ENCODE results near the gene NDUFA5. TPM values are rescaled to one million over a fixed set of nuclear protein-coding genes. Genes with fewer than 3 reads are reported as not detected.

The NDUFA5 gene
- total and polyA plus RNA-seq, 2 experiments from 2014 or later, result 55.2 to 207 TPM

DNA sequence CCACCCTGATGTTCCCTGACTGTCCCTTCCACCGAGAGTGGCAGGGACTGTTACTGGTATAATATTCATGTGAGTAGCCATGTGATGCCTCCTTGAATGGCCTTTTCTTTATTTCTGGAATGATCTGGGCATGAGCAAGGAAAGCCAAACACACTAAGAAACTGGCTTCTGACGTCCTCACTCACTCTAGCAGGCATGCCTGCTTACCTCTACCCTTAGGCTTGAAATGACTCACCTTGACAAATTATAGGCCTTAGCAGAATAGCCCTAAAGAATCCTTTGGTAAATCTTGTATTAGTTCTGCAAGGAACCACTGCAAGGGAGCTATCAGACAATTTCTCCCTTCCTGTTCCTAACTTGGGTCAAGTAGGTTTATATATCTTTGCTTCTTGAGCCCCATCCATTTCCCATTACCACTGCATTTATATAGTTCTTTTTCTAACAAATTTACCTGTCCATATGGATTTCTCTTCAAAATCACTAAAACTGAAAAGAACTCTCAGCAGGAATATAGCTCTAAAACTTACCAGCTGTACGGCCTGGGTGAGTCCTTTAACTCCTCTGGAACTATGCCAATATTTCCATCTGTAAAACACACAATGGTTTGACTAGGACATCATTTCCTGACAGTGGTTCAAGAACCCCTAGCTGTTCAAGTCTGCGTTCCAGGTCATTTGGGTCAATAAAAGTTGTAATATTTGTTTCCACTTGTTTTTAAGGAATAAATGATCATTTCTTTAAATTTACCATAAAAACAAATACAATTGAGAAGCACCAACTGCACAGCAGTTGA is 13.0 kb upstream of the NDUFA5 start (continued):
- TF ChIP-seq, protein P1, sequence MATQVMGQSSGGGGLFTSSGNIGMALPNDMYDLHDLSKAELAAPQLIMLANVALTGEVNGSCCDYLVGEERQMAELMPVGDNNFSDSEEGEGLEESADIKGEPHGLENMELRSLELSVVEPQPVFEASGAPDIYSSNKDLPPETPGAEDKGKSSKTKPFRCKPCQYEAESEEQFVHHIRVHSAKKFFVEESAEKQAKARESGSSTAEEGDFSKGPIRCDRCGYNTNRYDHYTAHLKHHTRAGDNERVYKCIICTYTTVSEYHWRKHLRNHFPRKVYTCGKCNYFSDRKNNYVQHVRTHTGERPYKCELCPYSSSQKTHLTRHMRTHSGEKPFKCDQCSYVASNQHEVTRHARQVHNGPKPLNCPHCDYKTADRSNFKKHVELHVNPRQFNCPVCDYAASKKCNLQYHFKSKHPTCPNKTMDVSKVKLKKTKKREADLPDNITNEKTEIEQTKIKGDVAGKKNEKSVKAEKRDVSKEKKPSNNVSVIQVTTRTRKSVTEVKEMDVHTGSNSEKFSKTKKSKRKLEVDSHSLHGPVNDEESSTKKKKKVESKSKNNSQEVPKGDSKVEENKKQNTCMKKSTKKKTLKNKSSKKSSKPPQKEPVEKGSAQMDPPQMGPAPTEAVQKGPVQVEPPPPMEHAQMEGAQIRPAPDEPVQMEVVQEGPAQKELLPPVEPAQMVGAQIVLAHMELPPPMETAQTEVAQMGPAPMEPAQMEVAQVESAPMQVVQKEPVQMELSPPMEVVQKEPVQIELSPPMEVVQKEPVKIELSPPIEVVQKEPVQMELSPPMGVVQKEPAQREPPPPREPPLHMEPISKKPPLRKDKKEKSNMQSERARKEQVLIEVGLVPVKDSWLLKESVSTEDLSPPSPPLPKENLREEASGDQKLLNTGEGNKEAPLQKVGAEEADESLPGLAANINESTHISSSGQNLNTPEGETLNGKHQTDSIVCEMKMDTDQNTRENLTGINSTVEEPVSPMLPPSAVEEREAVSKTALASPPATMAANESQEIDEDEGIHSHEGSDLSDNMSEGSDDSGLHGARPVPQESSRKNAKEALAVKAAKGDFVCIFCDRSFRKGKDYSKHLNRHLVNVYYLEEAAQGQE (IDR thresholded peaks at IDR 0.05; ENCODE audit: unreplicated experiment), result no peak

DNA sequence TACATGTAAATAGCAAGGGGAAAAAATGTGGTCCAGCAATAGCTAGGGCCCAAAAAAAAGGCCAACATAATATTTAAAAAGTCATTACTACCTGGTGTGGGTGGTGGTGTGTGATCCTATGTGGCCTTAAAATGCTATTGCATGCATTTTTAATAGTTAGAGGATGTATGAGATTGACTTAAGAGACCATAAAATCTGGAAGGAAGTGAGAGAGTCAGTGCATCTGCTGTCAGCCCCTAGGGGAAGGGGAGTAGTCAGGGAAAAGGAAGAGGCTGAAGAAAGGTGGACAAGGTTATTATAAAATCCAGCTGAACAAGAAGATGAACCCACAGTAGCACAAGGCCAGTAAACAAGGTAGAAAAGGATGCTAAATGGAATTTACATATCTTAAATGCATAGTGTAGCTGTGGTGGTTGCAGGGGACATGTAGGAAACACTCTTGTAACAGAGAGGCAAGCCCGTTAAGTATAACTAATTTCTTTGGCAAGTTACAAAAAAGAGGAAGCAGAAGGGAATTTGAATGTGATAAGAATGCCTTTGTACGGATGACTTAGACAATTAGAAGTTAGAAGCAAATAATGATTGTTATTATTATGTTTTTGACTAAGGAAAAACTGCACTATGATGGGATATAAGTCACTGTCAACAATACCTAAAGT is 11.9 kb upstream of the NDUFA5 start:
- 0 out of 2 replicates have a peak overlapping the region, but pooled peaks have one; percentile 43 for H2AFZ ChIP-seq
- H3K4me1 ChIP-seq (ENCODE audit: insufficient read depth), result peaks cover 15% of the 10 kb centered on the region
- no peak overlapping the region for H3K4me2 ChIP-seq
- H3K79me2 ChIP-seq (replicated peaks; ENCODE audit: insufficient read depth), result no peaks in the 10 kb centered on the region
- H3F3A ChIP-seq (replicated peaks; ENCODE audit: low read depth), result no peaks in the 10 kb centered on the region
- H3K4me3 ChIP-seq, result no peak overlapping the region
- H3K27ac ChIP-seq (ENCODE audit: low read depth), result no peak overlapping the region
- H3K36me3 Mint-ChIP-seq (ENCODE audit: low read depth), result no peaks in the 10 kb centered on the region
- no peak overlapping the region for H3K27ac Mint-ChIP-seq
- no peaks in the 10 kb centered on the region for H3K27me3 ChIP-seq (ENCODE audit: insufficient read depth)
- H3K9me2 ChIP-seq (ENCODE audit: insufficient read depth), result no peaks in the 10 kb centered on the region
- ATAC-seq (no peak), DNase-seq (ENCODE audit: low spot score) (no peak)
- H4K20me1 ChIP-seq (replicated peaks; ENCODE audit: insufficient read depth), result no peaks in the 10 kb centered on the region
- H3K27me3 Mint-ChIP-seq (ENCODE audit: insufficient read depth, low read depth, poor library complexity), result peaks cover 5% of the 10 kb centered on the region
- H3K9me3 Mint-ChIP-seq, result no peaks in the 10 kb centered on the region
- H3K36me3 ChIP-seq (ENCODE audit: insufficient read depth), result no peaks in the 10 kb centered on the region
- H3K4me3 Mint-ChIP-seq, result no peak overlapping the region
- peaks cover 14% of the 10 kb centered on the region for H3K4me1 Mint-ChIP-seq
- TF ChIP-seq ZNF114 (CRISPR knock-in tag; IDR thresholded peaks at IDR 0.05), result no peak
- TF ChIP-seq CREB1 (CRISPR knock-in tag; IDR thresholded peaks at IDR 0.05; ENCODE audit: low read depth), result no peak
- TF ChIP-seq EZH2 (IDR thresholded peaks at IDR 0.05; ENCODE audit: low read depth, unreplicated experiment), result no peak
- no peak for TF ChIP-seq POLR2AphosphoS5 (IDR thresholded peaks at IDR 0.05; ENCODE audit: low read depth)
- TF ChIP-seq, protein P2, sequence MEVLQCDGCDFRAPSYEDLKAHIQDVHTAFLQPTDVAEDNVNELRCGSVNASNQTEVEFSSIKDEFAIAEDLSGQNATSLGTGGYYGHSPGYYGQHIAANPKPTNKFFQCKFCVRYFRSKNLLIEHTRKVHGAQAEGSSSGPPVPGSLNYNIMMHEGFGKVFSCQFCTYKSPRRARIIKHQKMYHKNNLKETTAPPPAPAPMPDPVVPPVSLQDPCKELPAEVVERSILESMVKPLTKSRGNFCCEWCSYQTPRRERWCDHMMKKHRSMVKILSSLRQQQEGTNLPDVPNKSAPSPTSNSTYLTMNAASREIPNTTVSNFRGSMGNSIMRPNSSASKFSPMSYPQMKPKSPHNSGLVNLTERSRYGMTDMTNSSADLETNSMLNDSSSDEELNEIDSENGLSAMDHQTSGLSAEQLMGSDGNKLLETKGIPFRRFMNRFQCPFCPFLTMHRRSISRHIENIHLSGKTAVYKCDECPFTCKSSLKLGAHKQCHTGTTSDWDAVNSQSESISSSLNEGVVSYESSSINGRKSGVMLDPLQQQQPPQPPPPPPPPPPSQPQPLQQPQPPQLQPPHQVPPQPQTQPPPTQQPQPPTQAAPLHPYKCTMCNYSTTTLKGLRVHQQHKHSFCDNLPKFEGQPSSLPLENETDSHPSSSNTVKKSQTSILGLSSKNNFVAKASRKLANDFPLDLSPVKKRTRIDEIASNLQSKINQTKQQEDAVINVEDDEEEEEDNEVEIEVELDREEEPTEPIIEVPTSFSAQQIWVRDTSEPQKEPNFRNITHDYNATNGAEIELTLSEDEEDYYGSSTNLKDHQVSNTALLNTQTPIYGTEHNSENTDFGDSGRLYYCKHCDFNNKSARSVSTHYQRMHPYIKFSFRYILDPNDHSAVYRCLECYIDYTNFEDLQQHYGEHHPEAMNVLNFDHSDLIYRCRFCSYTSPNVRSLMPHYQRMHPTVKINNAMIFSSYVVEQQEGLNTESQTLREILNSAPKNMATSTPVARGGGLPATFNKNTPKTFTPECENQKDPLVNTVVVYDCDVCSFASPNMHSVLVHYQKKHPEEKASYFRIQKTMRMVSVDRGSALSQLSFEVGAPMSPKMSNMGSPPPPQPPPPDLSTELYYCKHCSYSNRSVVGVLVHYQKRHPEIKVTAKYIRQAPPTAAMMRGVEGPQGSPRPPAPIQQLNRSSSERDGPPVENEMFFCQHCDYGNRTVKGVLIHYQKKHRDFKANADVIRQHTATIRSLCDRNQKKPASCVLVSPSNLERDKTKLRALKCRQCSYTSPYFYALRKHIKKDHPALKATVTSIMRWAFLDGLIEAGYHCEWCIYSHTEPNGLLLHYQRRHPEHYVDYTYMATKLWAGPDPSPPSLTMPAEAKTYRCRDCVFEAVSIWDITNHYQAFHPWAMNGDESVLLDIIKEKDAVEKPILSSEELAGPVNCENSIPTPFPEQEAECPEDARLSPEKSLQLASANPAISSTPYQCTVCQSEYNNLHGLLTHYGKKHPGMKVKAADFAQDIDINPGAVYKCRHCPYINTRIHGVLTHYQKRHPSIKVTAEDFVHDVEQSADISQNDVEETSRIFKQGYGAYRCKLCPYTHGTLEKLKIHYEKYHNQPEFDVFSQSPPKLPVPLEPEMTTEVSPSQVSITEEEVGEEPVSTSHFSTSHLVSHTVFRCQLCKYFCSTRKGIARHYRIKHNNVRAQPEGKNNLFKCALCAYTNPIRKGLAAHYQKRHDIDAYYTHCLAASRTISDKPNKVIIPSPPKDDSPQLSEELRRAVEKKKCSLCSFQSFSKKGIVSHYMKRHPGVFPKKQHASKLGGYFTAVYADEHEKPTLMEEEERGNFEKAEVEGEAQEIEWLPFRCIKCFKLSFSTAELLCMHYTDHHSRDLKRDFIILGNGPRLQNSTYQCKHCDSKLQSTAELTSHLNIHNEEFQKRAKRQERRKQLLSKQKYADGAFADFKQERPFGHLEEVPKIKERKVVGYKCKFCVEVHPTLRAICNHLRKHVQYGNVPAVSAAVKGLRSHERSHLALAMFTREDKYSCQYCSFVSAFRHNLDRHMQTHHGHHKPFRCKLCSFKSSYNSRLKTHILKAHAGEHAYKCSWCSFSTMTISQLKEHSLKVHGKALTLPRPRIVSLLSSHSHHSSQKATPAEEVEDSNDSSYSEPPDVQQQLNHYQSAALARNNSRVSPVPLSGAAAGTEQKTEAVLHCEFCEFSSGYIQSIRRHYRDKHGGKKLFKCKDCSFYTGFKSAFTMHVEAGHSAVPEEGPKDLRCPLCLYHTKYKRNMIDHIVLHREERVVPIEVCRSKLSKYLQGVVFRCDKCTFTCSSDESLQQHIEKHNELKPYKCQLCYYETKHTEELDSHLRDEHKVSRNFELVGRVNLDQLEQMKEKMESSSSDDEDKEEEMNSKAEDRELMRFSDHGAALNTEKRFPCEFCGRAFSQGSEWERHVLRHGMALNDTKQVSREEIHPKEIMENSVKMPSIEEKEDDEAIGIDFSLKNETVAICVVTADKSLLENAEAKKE (CRISPR knock-in tag; IDR thresholded peaks at IDR 0.05), result no peak
- TF ChIP-seq, protein P1 (IDR thresholded peaks at IDR 0.05; ENCODE audit: unreplicated experiment), result no peak
- TF ChIP-seq NANOG (IDR thresholded peaks at IDR 0.05; ENCODE audit: borderline replicate concordance), result no peak
- TF ChIP-seq, protein P3, sequence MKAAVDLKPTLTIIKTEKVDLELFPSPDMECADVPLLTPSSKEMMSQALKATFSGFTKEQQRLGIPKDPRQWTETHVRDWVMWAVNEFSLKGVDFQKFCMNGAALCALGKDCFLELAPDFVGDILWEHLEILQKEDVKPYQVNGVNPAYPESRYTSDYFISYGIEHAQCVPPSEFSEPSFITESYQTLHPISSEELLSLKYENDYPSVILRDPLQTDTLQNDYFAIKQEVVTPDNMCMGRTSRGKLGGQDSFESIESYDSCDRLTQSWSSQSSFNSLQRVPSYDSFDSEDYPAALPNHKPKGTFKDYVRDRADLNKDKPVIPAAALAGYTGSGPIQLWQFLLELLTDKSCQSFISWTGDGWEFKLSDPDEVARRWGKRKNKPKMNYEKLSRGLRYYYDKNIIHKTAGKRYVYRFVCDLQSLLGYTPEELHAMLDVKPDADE (IDR thresholded peaks at IDR 0.05), result no peak
